NT2/D1 (cell line): Measurements from ENCODE around the gene MIPOL1.

Source experiments
- SUZ12 ChIP-seq: IDR thresholded peaks from 2 replicates; pipeline ENCODE4 v1.6.1; 2011; ENCODE audit not compliant: insufficient read length, insufficient read depth; ENCODE audit errors: extremely low read depth
- YY1 ChIP-seq: IDR thresholded peaks from 2 replicates; pipeline ENCODE4 v1.6.1; 2011; ENCODE audit not compliant: insufficient read length, insufficient read depth
- ZNF274 ChIP-seq: IDR thresholded peaks from 2 replicates; pipeline ENCODE4 v1.6.1; 2011; ENCODE audit warnings: mild to moderate bottlenecking, low read depth, low read length

DNA sequence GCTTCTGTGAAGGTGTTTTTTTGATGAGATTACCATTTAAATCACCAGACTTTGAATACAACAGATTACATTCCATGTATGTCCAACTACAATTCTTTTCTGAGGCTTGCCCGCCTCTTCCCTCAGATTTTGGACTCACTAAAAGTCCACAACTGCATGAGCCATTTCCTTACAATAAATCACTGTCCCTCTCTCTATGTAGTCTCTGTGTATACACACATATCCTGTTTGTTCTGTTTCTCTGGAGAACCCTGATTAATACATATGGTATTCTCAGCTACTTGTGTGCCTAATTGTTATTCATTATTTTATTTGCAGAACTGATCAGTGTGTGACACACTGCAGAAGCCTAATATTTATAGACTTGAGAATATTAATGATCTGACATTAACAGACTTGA is 2.4 kb upstream of the MIPOL1 start:
- TF ChIP-seq ZNF274 (no peak), YY1 (no peak), SUZ12 (no peak)
